SH-SY5Y (cell line): ENCODE results near the gene MRPL41.

Experiments used
- GATA2 ChIP-seq: IDR thresholded peaks from 2 replicates; pipeline ENCODE4 v1.6.1; 2011; ENCODE audit warnings: mild to moderate bottlenecking, low read depth, low read length
- GATA3 ChIP-seq: IDR thresholded peaks from 2 replicates; pipeline ENCODE4 v1.6.1; 2011; ENCODE audit warnings: low read depth, mild to moderate bottlenecking, low read length, moderate library complexity

DNA sequence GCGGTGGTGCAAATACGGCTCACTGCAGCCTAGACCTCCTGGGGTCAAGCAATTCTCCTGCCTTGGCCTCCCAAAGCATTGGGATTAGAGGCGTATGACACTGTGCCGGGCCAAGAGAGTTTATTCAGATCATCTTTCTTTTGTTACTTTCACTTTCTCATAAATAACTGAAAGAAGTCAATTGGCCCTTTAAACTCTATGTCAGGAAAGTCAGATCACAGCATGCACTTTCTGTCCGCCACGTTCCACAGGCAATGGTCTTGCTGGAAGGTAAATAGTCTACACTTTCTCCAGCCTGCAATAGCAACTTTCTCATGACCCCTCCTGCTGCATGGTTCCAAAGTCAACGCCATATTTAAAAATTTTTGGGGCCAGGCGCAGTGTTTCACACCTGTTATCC lies 47.3 kb downstream of the MRPL41 start:
- TF ChIP-seq GATA2 (no peak), GATA3 (no peak)
